Astrocyte of the spinal cord (primary cell): ENCODE results near the gene KCNQ1.

ENCODE experiments used
- DNase-seq: peaks from one replicate; pipeline ENCODE4 v3.0.0; 2011; ENCODE audit warnings: low read depth, low spot score
- H3K4me3 ChIP-seq: 2 replicates; pipeline ENCODE4 v1.5.1; 2011; ENCODE audit warnings: low read depth, mild to moderate bottlenecking, low read length, moderate library complexity
- CTCF ChIP-seq: IDR thresholded peaks from 2 replicates; pipeline ENCODE4 v1.5.1; 2012; ENCODE audit warnings: low read depth, mild to moderate bottlenecking, low read length, inconsistent platforms
- in situ Hi-C: cut with HindIII; loops from 2 replicates; pipeline ENCODE4 v1.10.0; 2017; ENCODE audit warnings: low sequenced_read_pairs

KCNQ1 gene

GRCh38 chr11:2531987-2532703 lies 87.3 kb downstream of the KCNQ1 start:
- TF ChIP-seq CTCF, result no peak
- no peak for DNase-seq
- in situ Hi-C loops, result no loop called here

GRCh38 chr11:2532704-2533586 lies 88.1 kb downstream of the KCNQ1 start:
- TF ChIP-seq CTCF, result peak; percentile 99
- DNase-seq, result peak; percentile 91
- in situ Hi-C loops, result no loop called here
- no peak overlapping the region for H3K4me3 ChIP-seq

More at GRCh38 chr11:2531987-2532703, 87.3 kb downstream of the KCNQ1 start:
- H3K4me3 ChIP-seq, result no peak overlapping the region

GRCh38 chr11:2533587-2534133 lies 88.9 kb downstream of the KCNQ1 start:
- in situ Hi-C loops, result no loop called here
- no peak for TF ChIP-seq CTCF
- DNase-seq, result peak; percentile 93
- H3K4me3 ChIP-seq, result no peak overlapping the region

- in situ Hi-C loops, result no loop called here
- DNase-seq, result no peak
- H3K4me3 ChIP-seq, result no peak overlapping the region
- no peak for TF ChIP-seq CTCF
Observed at GRCh38 chr11:2534134-2534956, 89.5 kb downstream of the KCNQ1 start.

- no peak for TF ChIP-seq CTCF
- H3K4me3 ChIP-seq, result no peak overlapping the region
- no peak for DNase-seq
- in situ Hi-C loops, result no loop called here
Observed at GRCh38 chr11:2534957-2535672, 90.3 kb downstream of the KCNQ1 start.
